ENCODE results near the gene DNM3. TPM values are rescaled to one million over a fixed set of nuclear protein-coding genes. Genes with fewer than 3 reads are reported as not detected.

DNM3 gene
- total and polyA plus RNA-seq, 2 of the 8 experiments (the other 6 are each of a cell fraction or from before 2014, with no cell fraction given), result 2.0 to 8.5 TPM

DNA sequence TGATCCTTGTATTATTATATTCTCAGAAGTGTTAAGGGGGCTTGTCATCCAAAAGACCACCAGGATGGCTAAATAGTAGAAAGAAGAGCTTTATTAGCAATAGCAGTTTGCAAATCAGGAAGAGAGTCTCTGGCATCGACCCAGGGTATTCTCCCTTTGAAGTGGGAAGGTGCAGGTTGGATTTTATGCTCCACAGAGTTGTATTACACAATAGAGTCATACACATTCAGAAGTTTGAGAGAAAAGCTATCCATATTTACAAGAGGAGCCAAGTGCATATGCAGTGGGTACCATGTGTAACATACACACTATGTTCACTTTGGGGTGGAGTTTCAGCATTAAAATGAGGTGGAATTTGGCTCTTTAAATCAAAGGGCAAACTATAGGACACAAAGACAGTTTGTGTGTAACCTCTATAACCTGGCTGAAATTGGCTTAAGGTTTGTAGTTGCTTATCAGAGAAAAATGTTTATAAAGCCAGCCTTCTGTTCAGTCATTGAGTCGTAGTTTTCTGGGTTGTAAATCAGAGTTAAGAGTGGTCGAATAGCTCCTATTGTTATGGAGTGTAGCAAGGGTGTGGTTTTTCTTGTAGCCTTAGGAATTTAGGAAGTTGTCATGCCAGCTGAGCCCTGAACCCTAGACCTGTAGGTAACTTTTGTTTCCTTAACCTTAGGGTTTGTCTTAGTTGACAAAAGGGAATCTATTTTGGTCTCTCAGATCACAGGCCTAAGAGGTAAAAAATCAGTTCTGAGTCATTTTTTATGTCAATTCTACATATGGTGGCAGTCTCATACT is 125.3 kb downstream of the DNM3 start (continued):
- TF ChIP-seq KDM1A (IDR thresholded peaks at IDR 0.05; ENCODE audit: borderline replicate concordance, low read length) (no peak), KDM4A (IDR thresholded peaks at IDR 0.05; ENCODE audit: low read depth, low read length, severe bottlenecking) (no peak), HDAC6 (IDR thresholded peaks at IDR 0.05; ENCODE audit: low read depth, low read length) (no peak), USF2 (IDR thresholded peaks at IDR 0.05; ENCODE audit: low read length) (no peak), RFX5 (IDR thresholded peaks at IDR 0.05; ENCODE audit: borderline replicate concordance, low read depth, low read length) (no peak), SAP30 (IDR thresholded peaks at IDR 0.05; ENCODE audit: insufficient read depth, insufficient replicate concordance, low read length) (no peak), SIRT6 (IDR thresholded peaks at IDR 0.05; ENCODE audit: low read length) (no peak)
- TF ChIP-seq, protein P1, sequence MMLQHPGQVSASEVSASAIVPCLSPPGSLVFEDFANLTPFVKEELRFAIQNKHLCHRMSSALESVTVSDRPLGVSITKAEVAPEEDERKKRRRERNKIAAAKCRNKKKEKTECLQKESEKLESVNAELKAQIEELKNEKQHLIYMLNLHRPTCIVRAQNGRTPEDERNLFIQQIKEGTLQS (IDR thresholded peaks at IDR 0.05; ENCODE audit: insufficient read depth, low read depth, low read length), result no peak

All from H1 (cell line).